RWPE2 (cell line): ENCODE measurements around the gene BHLHE40.

Experiments used
- ATAC-seq: fragments of 200-7000 bp; cut with Tn5 transposase; 3 replicates; pipeline ENCODE4 v1.9.1; 2021; ENCODE audit warnings: low read depth
- DNase-seq: peaks from one replicate; pipeline ENCODE4 v3.0.0-alpha.2; 2020; ENCODE audit warnings: low spot score
- H3K27ac ChIP-seq: fragments of 450-650 bp; 2 replicates; pipeline ENCODE4 v1.5.1; 2017; ENCODE audit warnings: mild to moderate bottlenecking; ENCODE audit not compliant: poor library complexity, severe bottlenecking
- H3K27me3 ChIP-seq: fragments of 250-450 bp; sonication (Bioruptor Pico); 2 replicates; pipeline ENCODE4 v1.5.1; 2021; ENCODE audit warnings: mild to moderate bottlenecking, moderate library complexity; ENCODE audit not compliant: insufficient read depth, poor library complexity, severe bottlenecking
- H3K36me3 ChIP-seq: fragments of 250-450 bp; sonication (Bioruptor Pico); 2 replicates; pipeline ENCODE4 v1.5.1; 2020; ENCODE audit warnings: low read depth, mild to moderate bottlenecking, moderate library complexity
- H3K4me1 ChIP-seq: fragments of 250-450 bp; sonication (Bioruptor Pico); 2 replicates; pipeline ENCODE4 v1.5.1; 2021; ENCODE audit warnings: mild to moderate bottlenecking, moderate library complexity; ENCODE audit not compliant: insufficient read depth, poor library complexity, severe bottlenecking
- H3K4me3 ChIP-seq: fragments of 250-450 bp; sonication (Bioruptor Pico); 2 replicates; pipeline ENCODE4 v1.5.1; 2021; ENCODE audit warnings: mild to moderate bottlenecking, moderate library complexity; ENCODE audit not compliant: severe bottlenecking
- H3K9me3 ChIP-seq: fragments of 250-450 bp; sonication (Bioruptor Pico); 2 replicates; pipeline ENCODE4 v1.5.1; 2021; ENCODE audit warnings: mild to moderate bottlenecking, moderate library complexity; ENCODE audit not compliant: severe bottlenecking
- TF ChIP-seq, protein P1 (sequence below): fragments of 450-650 bp; IDR thresholded peaks from one replicate; pipeline ENCODE4 v1.5.1; 2017; ENCODE audit warnings: mild to moderate bottlenecking, moderate library complexity; ENCODE audit not compliant: poor library complexity, severe bottlenecking

Gene BHLHE40

DNA sequence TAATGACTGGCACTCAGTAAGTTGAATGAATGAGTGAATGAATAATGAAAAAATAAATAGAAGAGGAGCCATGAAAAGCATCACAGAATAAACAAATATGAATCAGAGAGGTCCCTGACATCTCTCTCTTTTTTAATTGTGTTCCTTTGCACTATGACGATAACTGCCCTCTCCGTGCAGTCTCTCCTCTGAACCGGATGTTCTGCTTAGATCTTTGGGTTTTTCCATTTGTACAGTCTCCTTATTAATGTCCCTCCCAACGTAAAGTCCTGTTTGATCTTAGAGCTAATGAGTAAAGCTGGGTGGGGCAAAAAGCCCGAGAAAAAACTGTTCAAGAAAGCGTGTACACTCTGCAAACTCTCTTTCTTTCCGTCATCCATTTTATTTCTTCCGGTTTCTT is 28.3 kb upstream of the BHLHE40 start:
- no peaks in the 10 kb centered on the region for H3K36me3 ChIP-seq
- H3K27ac ChIP-seq, result no peak overlapping the region
- TF ChIP-seq, protein P1, sequence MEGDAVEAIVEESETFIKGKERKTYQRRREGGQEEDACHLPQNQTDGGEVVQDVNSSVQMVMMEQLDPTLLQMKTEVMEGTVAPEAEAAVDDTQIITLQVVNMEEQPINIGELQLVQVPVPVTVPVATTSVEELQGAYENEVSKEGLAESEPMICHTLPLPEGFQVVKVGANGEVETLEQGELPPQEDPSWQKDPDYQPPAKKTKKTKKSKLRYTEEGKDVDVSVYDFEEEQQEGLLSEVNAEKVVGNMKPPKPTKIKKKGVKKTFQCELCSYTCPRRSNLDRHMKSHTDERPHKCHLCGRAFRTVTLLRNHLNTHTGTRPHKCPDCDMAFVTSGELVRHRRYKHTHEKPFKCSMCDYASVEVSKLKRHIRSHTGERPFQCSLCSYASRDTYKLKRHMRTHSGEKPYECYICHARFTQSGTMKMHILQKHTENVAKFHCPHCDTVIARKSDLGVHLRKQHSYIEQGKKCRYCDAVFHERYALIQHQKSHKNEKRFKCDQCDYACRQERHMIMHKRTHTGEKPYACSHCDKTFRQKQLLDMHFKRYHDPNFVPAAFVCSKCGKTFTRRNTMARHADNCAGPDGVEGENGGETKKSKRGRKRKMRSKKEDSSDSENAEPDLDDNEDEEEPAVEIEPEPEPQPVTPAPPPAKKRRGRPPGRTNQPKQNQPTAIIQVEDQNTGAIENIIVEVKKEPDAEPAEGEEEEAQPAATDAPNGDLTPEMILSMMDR, result no peak
- H3K4me3 ChIP-seq, result no peak overlapping the region
- H3K27me3 ChIP-seq, result no peaks in the 10 kb centered on the region
- H3K9me3 ChIP-seq, result no peaks in the 10 kb centered on the region
- DNase-seq (no peak), ATAC-seq (no peak)
- H3K4me1 ChIP-seq, result no peaks in the 10 kb centered on the region

DNA sequence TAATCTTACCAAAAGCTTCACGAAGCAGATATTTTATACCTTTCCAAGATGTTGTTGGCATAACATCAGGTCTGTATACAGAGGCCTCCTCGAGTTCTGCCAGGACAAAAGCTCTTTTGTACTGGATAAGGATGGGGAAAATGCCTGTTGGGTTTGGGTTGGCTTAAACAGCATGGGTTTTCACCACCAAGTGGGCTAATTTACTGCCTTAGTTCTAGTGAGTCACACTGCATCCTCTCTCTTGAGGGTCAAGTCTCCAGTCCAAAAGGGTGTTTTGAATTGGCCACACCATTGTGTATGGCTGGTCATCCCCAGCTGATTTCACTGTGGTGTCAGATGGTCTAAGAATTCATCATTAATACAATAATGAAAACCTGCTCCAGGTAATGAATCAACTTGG is 26.1 kb upstream of the BHLHE40 start:
- no peak overlapping the region for H3K4me3 ChIP-seq
- no peaks in the 10 kb centered on the region for H3K4me1 ChIP-seq
- ATAC-seq (no peak), DNase-seq (no peak)
- H3K9me3 ChIP-seq, result no peaks in the 10 kb centered on the region
- H3K36me3 ChIP-seq, result no peaks in the 10 kb centered on the region
- no peaks in the 10 kb centered on the region for H3K27me3 ChIP-seq
- no peak overlapping the region for H3K27ac ChIP-seq
- TF ChIP-seq, protein P1, result no peak

DNA sequence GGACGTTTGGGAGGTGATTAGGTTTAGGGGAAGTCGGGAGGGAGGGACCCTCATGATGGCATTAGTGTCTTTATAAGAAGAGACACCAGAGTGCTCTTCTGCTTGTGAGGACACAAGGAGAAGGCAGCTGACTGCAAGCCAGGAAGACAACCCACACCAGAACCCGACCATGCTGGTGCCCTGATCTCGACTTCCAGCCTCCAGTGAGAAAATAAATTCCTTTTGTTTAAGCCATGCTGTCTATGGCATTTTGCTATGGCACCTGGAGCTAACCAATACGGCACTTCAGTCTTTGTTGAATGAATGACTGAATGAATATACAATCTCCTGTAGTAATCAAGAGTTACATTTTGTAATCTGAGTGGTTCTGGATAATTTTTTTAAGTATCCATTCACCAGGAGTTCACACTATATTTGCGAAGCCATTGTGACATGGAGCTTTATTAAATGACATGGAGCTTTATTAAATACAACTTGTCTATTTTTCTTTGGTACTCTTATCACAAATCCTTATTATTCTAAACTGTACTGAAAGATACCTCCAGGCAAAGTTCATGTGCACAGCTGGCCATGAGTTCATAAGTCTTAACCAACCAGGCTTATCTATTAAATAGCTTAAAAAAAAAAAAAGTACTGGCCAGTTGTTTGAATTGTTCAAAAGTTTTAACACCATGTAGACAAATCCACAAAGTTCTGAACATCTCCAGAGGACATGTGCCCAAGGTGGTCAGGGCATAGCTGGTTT is 24.8 kb upstream of the BHLHE40 start:
- H3K27ac ChIP-seq, result no peak overlapping the region
- DNase-seq (no peak), ATAC-seq (no peak)
- no peaks in the 10 kb centered on the region for H3K4me1 ChIP-seq
- H3K36me3 ChIP-seq, result no peaks in the 10 kb centered on the region
- no peaks in the 10 kb centered on the region for H3K27me3 ChIP-seq
- H3K9me3 ChIP-seq, result peaks cover 3% of the 10 kb centered on the region
- TF ChIP-seq, protein P1, result no peak
- H3K4me3 ChIP-seq, result no peak overlapping the region

DNA sequence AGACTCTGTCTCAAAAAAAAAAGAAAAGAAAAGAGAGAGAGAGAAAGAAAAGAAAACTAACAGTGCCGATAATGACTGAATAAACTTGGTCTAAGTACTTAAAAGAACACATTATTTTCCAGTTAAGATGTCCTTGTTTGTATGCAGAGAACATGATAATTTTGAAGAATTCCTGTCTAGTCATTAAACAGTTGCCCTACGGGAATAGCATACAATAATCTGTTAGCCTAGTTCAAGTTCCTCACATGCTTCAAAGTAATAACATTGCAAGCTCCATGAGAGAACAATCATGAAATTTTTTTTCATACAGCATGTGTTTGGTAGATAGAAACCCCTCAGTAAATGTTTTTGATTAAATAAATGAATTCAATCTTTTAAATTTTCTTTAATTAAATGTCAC is 23.1 kb upstream of the BHLHE40 start:
- H3K9me3 ChIP-seq, result peaks cover 3% of the 10 kb centered on the region
- no peak overlapping the region for H3K4me3 ChIP-seq
- ATAC-seq, result no peak
- no peaks in the 10 kb centered on the region for H3K36me3 ChIP-seq
- no peak overlapping the region for H3K27ac ChIP-seq
- no peaks in the 10 kb centered on the region for H3K4me1 ChIP-seq
- DNase-seq, result no peak
- H3K27me3 ChIP-seq, result no peaks in the 10 kb centered on the region
- TF ChIP-seq, protein P1, result no peak

- TF ChIP-seq, protein P1, result no peak
- ATAC-seq (no peak), DNase-seq (no peak)
- Histone ChIP-seq H3K9me3 (peaks cover 3% of the 10 kb centered on the region), H3K4me3 (no peak overlapping the region), H3K4me1 (no peaks in the 10 kb centered on the region), H3K36me3 (no peaks in the 10 kb centered on the region), H3K27ac (no peak overlapping the region), H3K27me3 (no peaks in the 10 kb centered on the region)
Measured at GRCh38 chr3:4956738-4957137, 22.5 kb upstream of the BHLHE40 start.
